HG03378 (cell line): Measurements from ENCODE around the gene PPP1R15B.

Experiments
- ATAC-seq: cut with Tn5 transposase; IDR thresholded peaks from one replicate; pipeline ENCODE4 v1.9.1; 2021; ENCODE audit warnings: mild to moderate bottlenecking, moderate library complexity; ENCODE audit not compliant: unreplicated experiment

The PPP1R15B gene

DNA sequence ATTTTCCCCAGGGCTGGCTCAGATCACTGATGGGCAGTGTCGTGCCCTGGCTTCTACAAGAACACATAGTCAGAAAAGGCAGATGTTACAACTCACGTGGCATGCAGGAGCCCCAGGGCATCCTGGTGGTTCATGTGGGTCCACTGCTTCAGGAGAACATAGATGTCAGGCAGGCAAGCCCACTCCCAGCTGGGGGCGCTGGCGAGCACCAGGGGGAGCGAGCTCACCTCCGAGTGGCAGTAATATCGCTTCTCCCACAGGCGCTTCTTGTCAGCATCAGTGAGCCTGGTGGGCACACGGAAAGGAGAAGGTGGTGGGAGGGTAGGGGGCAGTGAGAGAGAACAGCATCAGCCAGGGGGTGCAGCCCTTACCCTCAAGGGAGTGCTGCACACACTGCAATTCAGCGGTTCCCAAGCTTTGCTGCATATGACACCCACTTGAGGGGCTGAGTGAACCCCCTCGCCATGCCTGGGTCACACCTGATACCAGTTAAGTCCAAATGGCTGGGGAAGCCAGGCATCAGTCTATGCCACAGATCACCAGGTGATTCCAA, 34.3 kb upstream of the PPP1R15B start:
- no peak for ATAC-seq

DNA sequence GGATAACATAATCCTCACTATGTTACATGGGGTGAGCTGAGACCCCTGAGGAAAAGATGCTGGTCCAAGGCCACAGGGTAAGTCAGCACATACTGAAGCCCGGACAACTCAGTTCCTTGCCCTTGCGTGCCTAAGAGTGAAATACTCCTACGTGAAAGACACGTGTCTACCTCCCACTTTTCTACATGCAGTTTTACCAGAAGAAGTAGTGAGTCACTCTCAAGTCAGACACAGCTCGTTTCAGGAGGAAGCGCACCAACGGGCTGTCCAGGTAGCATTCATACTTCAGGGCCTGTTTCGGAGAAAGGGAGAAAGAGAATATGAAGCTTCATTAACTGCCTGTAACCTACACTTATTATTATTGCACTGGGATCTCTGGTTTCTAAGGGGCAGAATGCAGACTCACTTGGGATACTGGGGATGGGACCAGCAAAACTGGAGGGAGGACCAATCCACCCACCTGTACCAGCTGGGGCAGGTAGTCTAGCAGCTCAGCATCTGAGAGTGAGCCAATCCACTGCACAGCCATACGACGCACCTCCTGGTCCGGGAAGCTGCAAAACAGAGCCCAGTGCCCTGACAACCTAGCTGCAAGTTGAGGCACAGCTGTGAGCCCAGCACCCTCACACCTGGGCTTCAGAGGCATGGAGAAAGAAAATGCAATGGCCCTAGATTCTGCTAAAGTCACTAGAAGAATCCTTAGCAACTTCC, 32.4 kb upstream of the PPP1R15B start:
- no peak for ATAC-seq

DNA sequence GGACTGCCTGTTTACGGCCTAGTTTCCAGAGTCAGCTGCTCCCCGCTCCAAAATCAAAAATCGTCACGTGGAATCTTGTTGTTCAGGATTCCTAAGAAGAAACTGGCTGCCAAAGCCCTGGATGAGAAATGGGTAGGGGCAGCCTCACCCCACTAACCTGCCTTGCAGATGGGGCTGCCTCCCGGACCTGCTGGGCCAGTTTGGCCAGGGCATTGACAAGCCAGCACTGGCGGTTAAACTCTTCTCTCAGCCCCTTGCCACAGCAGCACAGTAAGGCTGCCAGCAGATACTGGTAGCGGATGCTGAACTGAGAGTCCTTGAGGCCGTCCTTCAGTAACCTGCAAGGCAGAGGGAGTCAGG, 31.6 kb upstream of the PPP1R15B start:
- no peak for ATAC-seq

DNA sequence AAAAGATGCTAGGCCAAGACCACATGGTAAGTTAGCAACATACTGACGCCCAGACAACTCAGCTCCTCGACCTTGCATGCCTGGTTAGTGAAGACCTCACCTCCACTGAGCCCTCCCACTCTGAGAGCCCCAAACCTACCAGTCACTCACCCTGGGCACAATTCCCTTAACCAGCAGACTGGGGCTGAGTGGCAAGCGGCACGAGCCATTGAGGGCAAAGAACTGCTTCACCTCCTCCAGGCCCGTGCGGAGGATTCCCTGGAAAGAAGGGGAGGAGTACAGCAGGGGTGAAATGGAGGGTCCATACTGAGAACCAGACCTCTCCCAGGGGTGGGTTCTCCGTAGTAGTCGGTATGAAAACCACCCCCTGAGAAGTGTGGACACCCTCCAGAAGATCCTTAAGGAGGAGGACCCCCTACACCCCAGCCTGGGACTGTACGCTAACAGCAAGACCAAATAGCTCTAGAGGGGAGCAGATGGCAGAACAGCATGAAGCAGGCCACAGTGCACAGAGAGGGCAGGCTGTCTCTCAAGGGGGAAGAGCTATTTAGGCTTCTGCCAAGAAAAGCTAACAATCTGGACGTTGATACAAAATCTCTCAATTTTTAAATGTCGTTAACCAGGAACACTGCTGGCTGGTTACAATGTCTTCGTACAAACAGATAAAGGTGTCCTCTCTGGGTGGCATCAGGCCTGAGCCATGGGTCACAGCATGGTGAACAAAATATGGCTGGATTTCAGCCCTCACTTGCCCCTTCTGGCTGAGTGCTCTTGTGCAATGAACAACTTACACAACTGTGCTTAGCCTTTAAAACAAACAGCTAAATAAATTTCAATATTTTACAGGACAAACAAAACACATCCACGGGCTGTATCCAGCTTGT, 31.0 kb upstream of the PPP1R15B start:
- no peak for ATAC-seq

DNA sequence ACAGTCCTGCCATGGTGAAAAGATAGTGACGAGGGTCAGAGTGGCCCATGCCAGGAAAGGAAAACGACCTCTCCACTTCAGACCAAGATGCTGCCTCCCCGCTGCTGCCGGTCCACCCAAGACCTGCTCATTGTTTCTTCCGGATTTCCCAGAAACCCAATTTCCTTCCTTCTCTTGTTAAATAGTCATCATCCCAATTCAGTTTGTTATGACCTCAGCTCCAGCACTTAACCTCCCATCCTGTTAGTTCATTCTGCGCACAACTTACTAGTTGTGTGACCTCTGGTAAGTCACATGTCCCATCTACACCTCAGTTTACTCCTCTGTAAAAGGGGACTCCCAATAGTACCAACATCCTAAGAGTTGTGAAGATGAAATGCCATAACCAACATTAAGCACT, 29.9 kb upstream of the PPP1R15B start:
- ATAC-seq: no peak

DNA sequence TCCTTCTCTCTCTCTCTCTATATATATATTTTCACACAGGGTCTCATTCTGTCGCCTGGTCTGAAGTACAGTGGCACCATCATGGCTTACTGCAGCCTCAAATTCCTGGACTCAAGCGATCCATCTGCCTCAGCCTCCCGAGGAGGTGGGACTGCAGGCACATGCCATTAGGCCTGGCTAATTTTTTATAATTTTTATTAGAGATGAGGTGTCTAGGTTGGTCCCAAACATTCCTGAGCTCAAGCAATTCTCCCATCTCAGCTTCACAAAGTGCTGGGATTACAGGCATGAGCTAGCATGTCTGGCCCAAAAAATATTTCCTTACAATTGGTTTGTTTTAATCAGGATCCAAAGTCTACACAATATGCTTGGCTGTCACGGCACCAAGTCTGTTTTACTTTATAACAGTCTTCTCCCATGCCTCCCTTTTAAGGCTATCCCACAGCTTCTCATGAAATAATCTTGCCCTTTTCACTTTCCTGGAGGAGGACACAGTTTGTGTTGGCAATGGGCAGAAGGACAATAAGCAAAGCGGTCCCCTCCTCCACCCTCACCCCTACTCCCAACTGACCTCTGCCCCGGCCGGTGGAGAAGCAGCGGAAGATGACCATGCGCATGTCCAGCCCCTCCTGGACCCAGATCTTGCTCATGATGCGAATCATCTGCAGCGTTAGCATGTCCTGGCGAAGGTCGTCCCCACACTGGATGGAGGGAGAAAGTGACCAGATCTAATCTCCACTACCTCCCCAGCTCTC, 28.2 kb upstream of the PPP1R15B start:
- no peak for ATAC-seq

DNA sequence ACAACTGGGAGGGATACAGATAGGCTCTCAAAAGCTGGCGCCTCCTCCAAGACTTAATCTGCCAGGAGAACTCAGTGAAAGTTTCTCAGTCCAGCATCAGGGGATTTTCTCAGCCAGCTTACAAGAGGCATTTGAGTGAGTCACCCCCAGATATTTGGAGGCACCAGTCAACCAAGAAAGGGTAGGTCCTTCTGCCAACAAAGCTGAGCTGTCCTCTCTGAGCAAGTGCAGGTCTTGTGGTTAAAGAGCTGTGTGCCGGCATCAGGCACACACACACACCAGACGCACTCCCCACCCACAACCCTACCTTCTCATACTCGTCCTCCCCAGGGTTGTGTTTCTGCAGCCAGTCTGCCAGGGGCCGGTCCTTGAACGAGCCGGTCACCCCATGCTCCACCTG, 27.0 kb upstream of the PPP1R15B start:
- no peak for ATAC-seq

DNA sequence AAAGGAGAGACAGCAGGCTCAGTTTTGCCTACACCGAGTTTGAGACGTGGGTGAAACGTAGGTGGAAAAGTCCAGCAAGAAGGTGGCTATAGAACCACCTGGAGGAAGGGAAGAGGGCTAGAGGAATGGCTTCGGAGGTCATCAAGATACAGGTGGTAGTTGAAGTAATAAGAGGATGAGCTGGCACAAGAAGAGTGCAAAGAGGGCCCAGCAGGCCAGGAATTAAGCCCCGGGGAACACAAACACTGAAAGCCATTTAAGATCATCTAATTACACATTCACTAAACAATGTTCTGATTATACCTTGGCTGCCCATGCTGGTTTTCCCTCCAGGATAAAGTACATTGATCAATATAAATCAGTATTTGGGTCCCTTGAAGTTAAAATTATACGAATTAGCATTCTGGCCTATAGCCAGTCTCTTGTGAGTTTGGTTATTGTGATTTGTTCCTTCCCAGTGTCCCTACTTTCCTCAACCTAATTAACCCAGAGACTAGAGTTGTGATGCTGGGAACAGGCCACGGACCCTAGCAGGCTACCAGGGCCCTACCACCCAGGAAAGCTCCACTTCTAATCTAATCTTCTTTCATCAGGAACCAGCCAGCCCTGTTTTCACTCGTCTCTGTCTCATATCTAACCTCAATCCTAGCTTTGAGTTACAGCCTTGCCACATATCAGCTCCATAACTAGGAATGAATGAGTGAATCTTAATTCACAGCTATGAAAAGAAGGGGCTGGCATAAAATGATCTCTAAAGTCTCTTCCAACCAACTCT, 26.4 kb upstream of the PPP1R15B start:
- ATAC-seq: no peak

DNA sequence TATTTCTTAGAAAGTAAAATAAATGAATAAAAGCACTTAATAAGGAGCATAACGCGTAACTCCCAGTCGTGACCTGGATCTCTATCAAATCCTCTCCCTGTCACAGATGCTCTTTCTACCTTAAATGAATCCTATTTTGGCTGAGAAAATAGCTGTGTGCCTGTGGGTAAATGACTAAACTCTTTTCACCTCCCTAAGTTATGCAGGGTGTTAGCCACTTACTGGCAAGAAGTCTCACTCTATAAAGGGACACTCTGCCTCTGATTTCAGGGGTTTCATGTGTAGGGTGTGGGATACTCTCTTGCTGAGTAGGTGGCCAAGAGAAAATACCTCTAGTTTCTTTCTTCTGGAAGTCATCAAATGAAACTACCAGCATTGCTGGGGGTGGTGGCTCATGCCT, 24.3 kb upstream of the PPP1R15B start:
- no peak for ATAC-seq

DNA sequence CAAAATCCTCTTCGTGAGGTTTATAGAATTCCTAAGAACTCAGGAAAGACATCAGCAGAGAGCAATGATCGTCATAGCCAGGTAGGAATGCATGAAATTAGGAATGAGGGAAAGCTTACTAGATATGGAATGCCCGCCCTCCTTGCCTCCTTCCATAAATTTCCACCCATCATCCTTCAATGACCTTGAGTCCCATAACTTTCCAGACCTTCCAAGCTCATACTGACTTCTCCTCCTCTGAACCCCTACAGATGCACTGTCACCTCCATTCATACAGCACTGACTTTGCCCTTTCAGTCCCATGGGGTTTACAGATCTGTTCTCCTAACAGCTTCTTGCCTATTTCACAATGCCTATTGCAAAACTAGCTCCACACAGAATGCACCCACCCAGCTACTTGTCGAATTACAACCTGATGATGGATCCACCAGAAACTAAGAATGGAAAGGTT, 23.8 kb upstream of the PPP1R15B start:
- no peak for ATAC-seq

DNA sequence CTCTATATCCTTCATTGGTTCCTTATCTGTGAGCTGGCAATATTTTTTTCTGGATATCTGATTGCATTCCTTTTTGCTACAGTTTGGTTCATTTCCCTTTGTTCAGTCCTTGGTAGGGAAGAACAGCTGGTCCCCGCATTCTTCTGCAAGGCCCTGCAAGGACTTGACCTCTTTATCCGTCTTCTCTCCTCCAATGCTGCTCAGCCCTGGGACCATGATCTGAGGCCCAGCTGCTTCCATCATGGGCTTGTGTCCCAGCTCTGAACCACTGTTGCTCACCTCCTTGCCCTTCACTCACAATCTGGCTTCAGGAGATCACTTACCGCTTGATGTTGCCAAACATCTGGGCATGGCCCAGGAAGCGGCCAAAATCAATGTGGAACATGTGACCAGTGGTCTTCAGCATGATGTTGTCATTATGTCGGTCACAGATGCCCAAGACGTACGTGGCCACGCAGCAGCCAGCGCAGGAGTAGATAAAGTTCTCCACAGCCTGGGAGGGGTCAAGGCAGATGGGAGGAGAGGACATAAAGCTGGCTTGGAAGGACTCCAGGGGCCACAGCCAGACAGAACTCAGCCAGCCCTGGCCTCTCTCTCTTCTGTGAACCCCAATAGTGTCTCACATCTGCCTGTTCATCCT, 22.6 kb upstream of the PPP1R15B start:
- ATAC-seq: no peak

DNA sequence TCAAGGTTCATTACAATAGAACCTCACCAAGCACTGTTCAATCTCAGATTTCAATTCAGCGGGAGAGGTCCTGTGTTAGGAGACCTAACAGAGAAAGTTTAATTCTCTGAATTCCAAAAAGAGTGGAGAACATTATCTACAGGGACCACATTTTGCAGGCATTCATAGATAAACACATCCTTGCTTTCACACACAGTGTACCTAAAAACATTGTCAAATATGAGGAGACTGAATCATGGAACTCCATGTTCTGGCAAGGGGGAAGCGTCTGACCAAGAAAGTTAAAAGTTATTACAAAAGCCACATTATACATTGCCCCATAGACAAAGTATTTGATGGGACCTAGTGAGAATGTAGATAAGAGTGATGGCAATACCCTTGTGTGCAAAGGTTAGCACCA, 21.1 kb upstream of the PPP1R15B start:
- ATAC-seq: no peak

DNA sequence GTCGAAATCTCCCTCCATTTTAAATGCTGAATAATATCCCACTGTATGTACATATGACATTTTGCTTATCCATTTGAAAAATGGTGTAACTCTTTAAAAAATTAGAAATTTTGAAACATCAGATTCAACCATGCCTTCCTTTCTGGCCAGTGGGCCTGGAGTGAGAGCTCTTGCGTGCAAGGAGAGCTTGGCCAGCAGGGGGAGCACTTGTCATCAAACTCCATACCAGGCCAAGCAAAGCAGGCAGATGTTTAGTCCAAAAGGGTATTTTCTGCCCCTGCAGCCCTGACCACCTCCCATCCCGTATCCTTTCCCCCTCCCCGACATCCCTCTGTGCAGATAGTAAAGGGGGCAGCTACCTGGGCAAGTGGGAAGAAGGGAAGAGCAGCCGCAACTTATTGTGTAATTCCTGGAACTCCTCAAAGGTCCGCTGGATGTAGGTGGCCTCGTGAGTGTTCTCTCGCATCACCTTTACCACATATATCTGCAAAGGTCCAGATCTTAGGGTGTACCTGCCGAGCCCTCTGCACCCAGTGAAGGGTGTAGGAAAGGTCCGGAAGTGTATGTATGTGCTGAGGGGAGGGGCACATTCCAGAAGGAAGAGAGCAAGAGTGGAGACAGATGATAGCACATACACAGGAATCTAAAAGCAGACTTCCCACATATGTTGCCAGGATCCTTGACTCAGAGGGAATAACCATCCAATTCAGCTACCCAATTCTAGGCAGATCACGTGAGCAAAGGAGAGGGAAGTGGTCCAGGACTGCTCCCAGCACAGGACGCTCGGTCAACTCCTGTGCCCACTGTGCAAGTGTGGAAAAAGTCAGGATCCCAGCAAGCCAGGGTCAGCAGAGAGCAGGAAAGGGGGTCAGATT, 19.9 kb upstream of the PPP1R15B start:
- no peak for ATAC-seq

DNA sequence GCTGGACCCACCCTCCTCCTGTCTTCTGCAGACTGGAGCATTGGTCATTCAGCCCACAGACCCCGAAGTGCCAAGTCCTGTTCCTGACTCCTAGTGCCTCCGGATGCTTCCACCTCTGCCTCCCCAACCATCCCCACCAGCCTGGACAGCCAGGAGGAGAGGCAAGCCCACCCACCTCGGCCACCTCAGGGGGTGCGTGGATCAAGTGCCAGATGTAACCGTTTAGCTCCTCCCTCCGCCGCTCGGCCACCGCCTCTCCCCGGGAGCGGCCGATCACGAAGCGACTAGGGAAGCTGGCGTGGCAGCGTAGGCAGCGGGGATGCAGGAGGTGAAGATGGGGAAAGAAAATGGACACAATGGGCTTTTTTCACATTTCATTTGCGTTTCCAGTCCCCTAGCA, 18.1 kb upstream of the PPP1R15B start:
- ATAC-seq: no peak

DNA sequence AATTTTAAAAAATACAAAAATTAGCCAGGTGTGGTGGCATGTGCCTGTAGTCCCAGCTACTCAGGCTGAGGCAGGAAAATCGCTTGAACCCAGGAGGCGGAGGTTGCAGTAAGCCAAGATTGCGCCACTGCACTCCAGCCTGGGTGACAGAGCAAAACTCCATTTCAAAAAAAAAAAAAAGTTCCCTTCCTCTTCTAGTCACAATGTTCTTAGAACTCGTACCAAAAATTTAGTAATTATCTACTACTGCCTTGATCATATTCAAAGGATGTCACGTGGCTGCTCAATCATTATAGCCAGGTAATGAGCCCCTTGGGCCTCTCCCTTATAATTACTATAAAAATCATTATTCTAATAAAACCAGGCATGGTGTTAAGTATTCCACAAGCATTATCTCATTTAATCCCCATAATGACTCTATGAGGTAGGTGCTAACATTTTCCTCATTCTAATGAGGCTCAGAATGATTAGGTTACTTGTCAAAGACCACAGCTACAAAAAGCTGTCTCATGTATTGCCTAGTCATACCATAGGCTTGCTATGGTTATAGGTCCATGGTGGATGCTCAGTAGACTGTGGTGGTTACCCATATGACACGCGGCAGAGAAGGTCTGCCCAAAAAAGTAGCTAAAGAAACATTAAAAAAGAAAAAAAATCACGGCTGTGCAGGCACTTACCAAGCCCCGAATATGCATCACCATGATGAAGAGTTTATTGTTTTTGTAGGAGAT, 15.5 kb upstream of the PPP1R15B start:
- no peak for ATAC-seq

DNA sequence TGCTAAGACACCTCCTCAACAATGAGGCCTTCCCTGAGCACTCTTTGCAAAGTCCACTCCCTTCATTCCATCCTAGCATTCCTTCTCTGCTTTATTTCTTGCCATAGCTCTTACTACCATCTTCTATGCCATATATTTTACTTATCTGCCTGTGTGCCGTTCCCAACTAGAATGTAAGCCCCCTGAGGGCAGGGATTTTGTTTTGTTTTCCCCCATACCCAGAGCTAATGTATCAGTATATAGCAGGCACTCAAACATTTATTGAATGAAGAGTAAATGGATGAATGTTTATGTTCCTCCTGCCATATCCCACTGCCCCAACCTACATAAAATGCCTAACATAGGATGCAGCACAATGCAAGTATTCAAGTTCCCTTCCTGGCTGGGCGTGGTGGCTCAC, 14.9 kb upstream of the PPP1R15B start:
- ATAC-seq: no peak

DNA sequence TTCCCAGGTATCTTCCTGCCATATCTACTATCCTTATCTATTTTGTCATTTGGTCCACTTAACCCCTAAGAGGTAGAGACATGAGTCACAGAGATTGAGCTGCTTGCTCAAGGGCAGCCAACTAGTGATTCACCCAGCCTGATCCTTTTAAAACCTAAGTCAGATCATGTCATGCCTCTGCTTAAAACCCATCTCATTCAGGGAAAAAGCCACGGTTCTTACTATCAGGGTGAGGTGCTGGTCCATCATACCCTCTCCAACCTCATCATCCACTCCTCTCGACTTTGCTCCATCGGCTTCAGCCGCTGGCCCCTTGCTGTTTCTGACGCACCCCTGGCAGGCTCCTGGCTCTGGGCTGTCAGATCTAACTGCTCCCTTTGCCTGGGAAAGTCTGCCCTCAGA, 14.4 kb upstream of the PPP1R15B start:
- ATAC-seq: no peak

DNA sequence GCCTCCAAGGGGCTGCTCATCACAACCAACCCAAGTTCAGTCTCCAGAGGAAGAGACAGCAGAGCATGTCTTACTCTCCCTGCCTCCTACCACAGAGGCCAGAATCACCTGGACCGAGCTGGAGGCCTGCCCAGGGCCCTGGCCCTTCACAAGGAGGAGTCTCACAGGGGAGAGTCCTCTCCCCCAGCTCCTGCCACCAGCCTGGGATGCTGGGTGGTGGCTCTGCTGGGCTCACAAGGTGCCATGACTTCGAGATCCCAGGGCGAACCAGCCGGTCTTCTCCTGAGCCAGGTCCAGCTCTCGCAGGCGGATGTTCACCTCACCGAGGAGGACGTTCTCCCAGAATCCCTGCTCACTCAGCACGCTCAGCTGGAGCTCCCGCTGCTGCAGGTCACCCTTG, 13.0 kb upstream of the PPP1R15B start:
- no peak for ATAC-seq
